Measurements from ENCODE around the gene MED22.

DNA sequence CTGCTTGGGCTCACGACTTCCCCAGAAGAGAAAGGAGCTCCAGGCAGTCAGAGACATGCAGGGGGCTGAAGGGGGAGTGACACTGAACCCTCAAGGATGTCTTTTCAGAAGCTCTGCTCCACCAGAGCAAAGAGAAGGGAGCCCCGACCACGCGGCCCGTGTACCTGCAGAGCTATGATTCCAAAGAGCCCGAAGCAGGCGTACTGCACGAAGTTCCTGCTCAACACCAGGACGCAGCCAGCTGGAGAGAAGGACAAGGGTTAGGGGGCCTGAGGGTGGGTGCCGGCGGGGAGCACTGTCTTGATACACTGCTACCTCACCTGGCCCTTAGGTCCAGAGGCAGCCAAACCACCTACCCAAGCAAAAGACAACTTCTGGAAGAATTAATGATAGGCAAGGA is 18.5 kb upstream of the MED22 start:
- TF ChIP-seq, protein P1, sequence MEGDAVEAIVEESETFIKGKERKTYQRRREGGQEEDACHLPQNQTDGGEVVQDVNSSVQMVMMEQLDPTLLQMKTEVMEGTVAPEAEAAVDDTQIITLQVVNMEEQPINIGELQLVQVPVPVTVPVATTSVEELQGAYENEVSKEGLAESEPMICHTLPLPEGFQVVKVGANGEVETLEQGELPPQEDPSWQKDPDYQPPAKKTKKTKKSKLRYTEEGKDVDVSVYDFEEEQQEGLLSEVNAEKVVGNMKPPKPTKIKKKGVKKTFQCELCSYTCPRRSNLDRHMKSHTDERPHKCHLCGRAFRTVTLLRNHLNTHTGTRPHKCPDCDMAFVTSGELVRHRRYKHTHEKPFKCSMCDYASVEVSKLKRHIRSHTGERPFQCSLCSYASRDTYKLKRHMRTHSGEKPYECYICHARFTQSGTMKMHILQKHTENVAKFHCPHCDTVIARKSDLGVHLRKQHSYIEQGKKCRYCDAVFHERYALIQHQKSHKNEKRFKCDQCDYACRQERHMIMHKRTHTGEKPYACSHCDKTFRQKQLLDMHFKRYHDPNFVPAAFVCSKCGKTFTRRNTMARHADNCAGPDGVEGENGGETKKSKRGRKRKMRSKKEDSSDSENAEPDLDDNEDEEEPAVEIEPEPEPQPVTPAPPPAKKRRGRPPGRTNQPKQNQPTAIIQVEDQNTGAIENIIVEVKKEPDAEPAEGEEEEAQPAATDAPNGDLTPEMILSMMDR (IDR thresholded peaks at IDR 0.05), result no peak
- TF ChIP-seq EP300 (IDR thresholded peaks at IDR 0.05; ENCODE audit: low read depth) (no peak), POLR2AphosphoS5 (IDR thresholded peaks at IDR 0.05) (no peak), POLR2A (IDR thresholded peaks at IDR 0.05) (no peak)

Measured in transverse colon (tissue), 4 donors.